Neuron (in vitro differentiated cells): ENCODE results near the gene TNFSF15.
"Not testable (repeated sequence)": the region's sequence is repeated elsewhere in the genome, so short reads cannot be mapped to it uniquely, and the experiment has no call there.

ENCODE experiments used
- H2AFZ ChIP-seq: one replicate; pipeline ENCODE4 v1.6.1; 2013; ENCODE audit warnings: low read depth, mild to moderate bottlenecking, inconsistent platforms, low read length, moderate library complexity
- H3K27me3 ChIP-seq: one replicate; pipeline ENCODE4 v1.6.1; 2013; ENCODE audit warnings: low read length; ENCODE audit not compliant: insufficient read depth
- H3K36me3 ChIP-seq: one replicate; pipeline ENCODE4 v1.6.1; 2013; ENCODE audit warnings: low read length; ENCODE audit not compliant: insufficient read depth
- H3K4me1 ChIP-seq: one replicate; pipeline ENCODE4 v1.6.1; 2013; ENCODE audit warnings: low read length; ENCODE audit not compliant: insufficient read depth
- H3K4me3 ChIP-seq: 2 replicates; pipeline ENCODE4 v1.5.1; 2013; ENCODE audit warnings: mild to moderate bottlenecking, low read length, moderate library complexity
- H3K9me3 ChIP-seq: one replicate; pipeline ENCODE4 v1.6.1; 2013; ENCODE audit warnings: low read length

TNFSF15 gene

DNA sequence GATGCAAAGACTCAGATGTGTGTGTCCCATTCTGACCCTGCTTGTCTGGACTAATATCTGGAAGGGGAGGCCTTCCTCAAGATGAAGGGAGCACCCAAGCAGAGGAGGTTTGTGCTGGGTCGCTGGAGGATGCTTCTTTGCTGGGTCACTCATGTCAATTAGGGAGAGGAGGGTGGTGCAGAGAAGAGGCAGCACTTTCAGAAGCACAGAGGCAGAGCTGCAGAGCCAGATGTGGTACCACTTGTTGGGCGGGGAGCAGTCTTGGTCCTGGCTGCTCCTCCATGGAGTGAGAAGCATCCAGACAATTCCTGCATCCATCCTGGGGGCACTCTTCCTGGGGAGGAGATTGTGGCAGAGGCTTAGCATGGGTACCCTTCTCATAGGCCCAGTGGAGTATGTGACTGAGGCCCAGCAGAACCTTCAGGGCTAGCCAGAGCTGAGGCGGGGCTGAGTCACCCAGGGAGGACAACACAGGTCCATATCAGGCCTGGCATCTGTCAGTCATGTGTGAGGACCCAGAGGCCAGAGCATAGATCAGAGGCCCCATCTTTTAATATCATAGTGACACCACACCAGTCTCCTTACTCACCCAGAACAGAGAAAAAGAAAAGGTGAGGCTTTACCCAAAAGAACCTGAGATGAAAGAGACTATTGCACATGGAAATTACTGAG is 59.8 kb downstream of the TNFSF15 start:
- Histone ChIP-seq H3K27me3 (no peaks in the 10 kb centered on the region), H3K4me1 (peaks cover 7% of the 10 kb centered on the region), H2AFZ (no peak overlapping the region), H3K36me3 (no peaks in the 10 kb centered on the region), H3K4me3 (no peak overlapping the region), H3K9me3 (no peaks in the 10 kb centered on the region)

- Histone ChIP-seq H2AFZ (no peak overlapping the region), H3K4me1 (peaks cover 7% of the 10 kb centered on the region), H3K4me3 (no peak overlapping the region), H3K9me3 (no peaks in the 10 kb centered on the region), H3K27me3 (no peaks in the 10 kb centered on the region), H3K36me3 (no peaks in the 10 kb centered on the region)
Observed at GRCh38 chr9:114745108-114745848, 60.6 kb downstream of the TNFSF15 start.

- Histone ChIP-seq H3K36me3 (no peaks in the 10 kb centered on the region), H3K4me3 (no peak overlapping the region), H3K27me3 (no peaks in the 10 kb centered on the region), H3K4me1 (peaks cover 7% of the 10 kb centered on the region), H2AFZ (no peak overlapping the region), H3K9me3 (no peaks in the 10 kb centered on the region)
Observed at GRCh38 chr9:114743446-114743845, 62.4 kb downstream of the TNFSF15 start.

DNA sequence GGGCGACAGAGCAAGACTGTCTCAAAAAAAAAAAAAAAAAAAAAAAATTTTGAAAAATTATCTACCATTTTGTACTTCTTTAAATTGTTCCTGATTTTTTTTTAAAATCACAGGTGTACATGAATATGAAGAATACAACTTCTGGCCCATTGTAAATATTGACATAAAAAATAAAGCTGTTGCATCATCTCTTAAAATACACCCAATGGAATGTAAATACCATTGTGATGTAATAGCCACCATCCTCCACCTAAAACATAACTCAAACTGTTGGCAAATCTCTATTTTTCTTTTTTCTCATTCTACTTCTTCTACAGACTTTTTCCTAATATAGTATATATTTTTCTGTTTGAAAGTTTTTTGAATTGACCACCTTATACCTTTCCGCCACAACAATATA is 62.9 kb downstream of the TNFSF15 start:
- Histone ChIP-seq H3K4me3 (no peak overlapping the region), H3K36me3 (no peaks in the 10 kb centered on the region), H3K4me1 (peaks cover 7% of the 10 kb centered on the region), H3K27me3 (no peaks in the 10 kb centered on the region), H3K9me3 (no peaks in the 10 kb centered on the region), H2AFZ (no peak overlapping the region)

DNA sequence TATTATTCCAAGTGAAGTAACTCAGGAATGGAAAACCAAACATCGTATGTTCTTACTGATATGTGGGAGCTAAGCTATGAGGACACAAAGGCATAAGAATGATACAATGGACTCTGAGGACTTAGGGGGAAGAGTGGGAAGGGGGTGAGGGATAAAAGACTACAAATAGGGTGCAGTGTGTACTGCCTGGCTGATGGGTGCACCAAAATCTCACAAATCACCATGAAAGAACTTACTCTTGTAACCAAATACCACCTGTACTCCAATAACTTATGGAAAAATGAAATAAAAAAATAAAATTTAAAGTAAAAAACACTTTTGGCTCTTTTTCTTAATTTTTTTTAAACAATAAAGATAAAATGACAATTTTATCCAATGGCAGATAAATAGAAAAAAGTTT is 64.3 kb downstream of the TNFSF15 start:
- not testable (repeated sequence) for H3K4me3 ChIP-seq, H3K4me1 ChIP-seq, H2AFZ ChIP-seq, H3K9me3 ChIP-seq, H3K27me3 ChIP-seq, H3K36me3 ChIP-seq

DNA sequence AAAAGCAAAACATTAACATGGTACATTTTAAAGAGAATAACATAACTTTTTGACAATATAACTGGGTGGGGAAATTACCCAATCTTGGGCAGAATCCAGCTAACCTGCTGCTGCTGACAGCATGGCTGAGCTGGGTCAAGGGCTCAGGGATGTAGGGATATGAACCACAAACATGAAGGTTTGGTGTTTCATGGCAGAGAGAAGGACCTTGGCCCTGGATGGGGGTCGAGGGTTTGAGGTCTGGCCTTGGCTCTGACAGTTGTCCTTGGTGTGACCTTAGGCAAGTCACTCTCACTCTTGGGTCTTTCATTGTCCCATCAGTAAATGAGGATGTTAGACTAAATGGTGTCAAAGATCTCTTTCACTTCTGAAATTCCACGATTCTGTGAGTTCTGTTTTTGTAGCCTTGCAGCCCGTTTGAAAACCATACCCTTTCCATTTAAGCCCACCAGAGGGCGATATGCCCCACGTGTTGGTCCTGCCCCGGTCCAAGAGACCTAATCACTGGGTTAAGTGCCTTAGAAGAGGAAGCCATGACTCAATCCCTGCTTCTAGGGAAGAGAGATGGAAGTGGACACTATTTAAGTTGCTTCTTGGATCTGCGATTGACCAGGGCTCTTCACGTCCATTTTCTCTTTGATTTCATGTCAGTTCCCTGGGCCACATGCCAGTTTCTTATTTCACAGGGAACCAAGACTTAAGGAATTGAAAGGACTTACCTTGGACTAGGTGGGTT is 67.1 kb downstream of the TNFSF15 start:
- Histone ChIP-seq H3K4me3 (no peak overlapping the region), H3K36me3 (no peaks in the 10 kb centered on the region), H3K9me3 (no peaks in the 10 kb centered on the region), H2AFZ (no peak overlapping the region), H3K27me3 (no peaks in the 10 kb centered on the region), H3K4me1 (no peaks in the 10 kb centered on the region)

GRCh38 chr9:114737847-114738246 is 68.0 kb downstream of the TNFSF15 start:
- no peaks in the 10 kb centered on the region for H3K9me3 ChIP-seq
- no peak overlapping the region for H2AFZ ChIP-seq
- no peaks in the 10 kb centered on the region for H3K36me3 ChIP-seq
- H3K4me1 ChIP-seq = no peaks in the 10 kb centered on the region
- no peak overlapping the region for H3K4me3 ChIP-seq
- H3K27me3 ChIP-seq = no peaks in the 10 kb centered on the region

DNA sequence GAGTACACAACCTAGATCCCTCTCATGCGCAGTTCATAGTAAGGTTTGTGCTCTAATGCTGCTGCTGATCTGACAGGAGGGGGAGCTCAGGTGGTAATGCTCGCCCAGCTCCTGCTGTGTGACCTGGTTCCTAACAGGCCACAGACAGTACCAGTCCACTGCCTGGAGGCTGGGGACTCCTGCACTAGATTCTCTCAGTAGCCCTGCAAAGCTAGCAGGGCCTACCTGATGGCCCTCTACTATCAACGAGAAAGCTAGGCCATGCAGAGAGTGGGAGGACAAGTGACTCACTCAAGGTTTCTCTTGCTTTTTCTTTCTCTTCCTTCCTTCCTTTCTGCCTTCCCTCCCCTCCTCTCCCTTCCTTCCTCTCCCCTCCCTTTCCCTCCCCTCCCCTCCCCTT is 68.7 kb downstream of the TNFSF15 start:
- Histone ChIP-seq H2AFZ (no peak overlapping the region), H3K4me3 (no peak overlapping the region), H3K4me1 (no peaks in the 10 kb centered on the region), H3K36me3 (no peaks in the 10 kb centered on the region), H3K9me3 (no peaks in the 10 kb centered on the region), H3K27me3 (no peaks in the 10 kb centered on the region)

DNA sequence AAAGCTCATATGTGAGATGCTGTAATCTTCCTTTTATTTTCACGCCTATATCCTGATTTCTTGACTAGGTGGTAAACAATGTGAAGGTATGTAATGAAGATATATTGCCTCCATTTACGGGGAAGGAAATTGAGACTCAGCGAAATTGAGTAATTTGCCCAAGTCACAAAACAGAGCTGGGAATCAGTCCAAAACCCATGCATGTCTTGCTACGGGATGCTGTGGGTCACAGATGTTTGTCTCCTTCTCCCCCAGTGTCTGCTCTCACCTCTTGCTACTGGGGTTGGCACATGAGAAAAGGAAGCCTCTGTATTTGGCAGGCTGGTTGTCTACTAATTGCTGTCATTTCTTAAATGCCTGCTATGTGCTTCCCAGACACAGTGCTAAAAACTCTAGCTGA is 70.1 kb downstream of the TNFSF15 start:
- H3K36me3 ChIP-seq = no peaks in the 10 kb centered on the region
- no peaks in the 10 kb centered on the region for H3K4me1 ChIP-seq
- no peak overlapping the region for H3K4me3 ChIP-seq
- no peak overlapping the region for H2AFZ ChIP-seq
- no peaks in the 10 kb centered on the region for H3K27me3 ChIP-seq
- no peaks in the 10 kb centered on the region for H3K9me3 ChIP-seq

GRCh38 chr9:114735139-114735538 is 70.7 kb downstream of the TNFSF15 start:
- not testable (repeated sequence) for H3K4me1 ChIP-seq, H3K27me3 ChIP-seq, H3K4me3 ChIP-seq, H3K9me3 ChIP-seq, H2AFZ ChIP-seq, H3K36me3 ChIP-seq
